BLaER1 treated with 17β-estradiol and CSF1 and Interleukin-3, amounts not matched to agents 10 nM and 100 nM (cell line): ENCODE measurements around the gene AGAP1.

Experiments
- H3K27ac ChIP-seq, 11 experiments: shearing (Covaris generic); formaldehyde crosslinking; 2 replicates each; pipeline ENCODE4 v1.8.1; 2022
- H3K27me3 ChIP-seq, 11 experiments: shearing (Covaris generic); formaldehyde crosslinking; 2 replicates each; pipeline ENCODE4 v1.8.1; 2022
- H3K36me3 ChIP-seq, 11 experiments: shearing (Covaris generic); formaldehyde crosslinking; 2 replicates each; pipeline ENCODE4 v1.8.1; 2022
- H3K4me1 ChIP-seq, 10 experiments: shearing (Covaris generic); formaldehyde crosslinking; 2 replicates each; pipeline ENCODE4 v1.8.1; 2022
- H3K4me2 ChIP-seq, 11 experiments: shearing (Covaris generic); formaldehyde crosslinking; 2 replicates each; pipeline ENCODE4 v1.8.1; 2022
- H3K4me3 ChIP-seq, 10 experiments: shearing (Covaris generic); formaldehyde crosslinking; 2 replicates each; pipeline ENCODE4 v1.8.1; 2022
- H3K9ac ChIP-seq, 11 experiments: shearing (Covaris generic); formaldehyde crosslinking; 2 replicates each; pipeline ENCODE4 v1.8.1; 2022
- H3K9me3 ChIP-seq, 11 experiments: shearing (Covaris generic); formaldehyde crosslinking; replicated peaks in 1 of 11; 2 replicates each; pipeline ENCODE4 v1.8.1; 2022
- H4K20me1 ChIP-seq, 11 experiments: shearing (Covaris generic); formaldehyde crosslinking; 2 replicates each; pipeline ENCODE4 v1.8.1; 2022
- Cebpa-rat ChIP-seq, 11 experiments: shearing (Covaris generic); IDR thresholded peaks; 2 replicates each; pipeline ENCODE4 v1.8.1; 2022

Gene AGAP1

GRCh38 chr2:235920216-235920865, 426.5 kb downstream of the AGAP1 start:
- H3K27ac ChIP-seq = no peak overlapping the region
- H4K20me1 ChIP-seq = no peaks in the 10 kb centered on the region
- TF ChIP-seq Cebpa-rat (IDR thresholded peaks at IDR 0.05) = no peak
- no peak overlapping the region for H3K4me3 ChIP-seq
- no peaks in the 10 kb centered on the region for H3K27me3 ChIP-seq
- H3K9me3 ChIP-seq = peaks cover 5 to 12% (median 9%) of the 10 kb centered on the region in 11 experiments; a peak in 14 of 22 replicates
- H3K36me3 ChIP-seq = peaks cover 0 to 72% (median 45%) of the 10 kb centered on the region in 11 experiments; a peak in 17 of 22 replicates
- H3K4me1 ChIP-seq = peaks cover 0 to 1% (median under 1%) of the 10 kb centered on the region in 10 experiments; a peak in 12 of 20 replicates
- H3K4me2 ChIP-seq = no peak overlapping the region
- H3K9ac ChIP-seq = no peak overlapping the region

- peaks cover 0 to 62% (median 32%) of the 10 kb centered on the region in 11 experiments; a peak in 17 of 22 replicates for H3K36me3 ChIP-seq
- H3K4me3 ChIP-seq = no peak overlapping the region
- no peak overlapping the region for H3K4me2 ChIP-seq
- H4K20me1 ChIP-seq = no peaks in the 10 kb centered on the region
- H3K9ac ChIP-seq = no peak overlapping the region
- H3K27ac ChIP-seq = no peak overlapping the region
- H3K27me3 ChIP-seq = no peaks in the 10 kb centered on the region
- TF ChIP-seq Cebpa-rat (IDR thresholded peaks at IDR 0.05) = no peak
- 0 out of 22 replicates have a peak, but pooled peaks cover 0 to 1% (median 0%) of the 10 kb centered on the region in 11 experiments for H3K9me3 ChIP-seq
- no peaks in the 10 kb centered on the region for H3K4me1 ChIP-seq
Observed at GRCh38 chr2:235921508-235922191, 427.8 kb downstream of the AGAP1 start.

GRCh38 chr2:235922839-235923238, 429.0 kb downstream of the AGAP1 start:
- no peak for TF ChIP-seq Cebpa-rat (IDR thresholded peaks at IDR 0.05)
- H3K27ac ChIP-seq = no peak overlapping the region
- no peak overlapping the region for H3K4me3 ChIP-seq
- H3K4me1 ChIP-seq = no peaks in the 10 kb centered on the region
- no peak overlapping the region for H3K4me2 ChIP-seq
- H3K9ac ChIP-seq = no peak overlapping the region
- H3K9me3 ChIP-seq = no peaks in the 10 kb centered on the region
- no peaks in the 10 kb centered on the region for H4K20me1 ChIP-seq
- no peaks in the 10 kb centered on the region for H3K27me3 ChIP-seq
- H3K36me3 ChIP-seq = peaks cover 0 to 63% (median 31%) of the 10 kb centered on the region in 11 experiments; a peak in 18 of 22 replicates

GRCh38 chr2:235923859-235924674, 430.2 kb downstream of the AGAP1 start:
- Histone ChIP-seq H3K36me3 (peaks cover 0 to 67% (median 33%) of the 10 kb centered on the region in 11 experiments; a peak in 18 of 22 replicates), H3K4me3 (no peak overlapping the region), H3K9me3 (no peaks in the 10 kb centered on the region), H3K9ac (no peak overlapping the region), H3K4me2 (no peak overlapping the region), H3K27me3 (no peaks in the 10 kb centered on the region), H4K20me1 (no peaks in the 10 kb centered on the region; a peak in 1 of 22 replicates), H3K4me1 (no peaks in the 10 kb centered on the region), H3K27ac (no peak overlapping the region)
- no peak for TF ChIP-seq Cebpa-rat (IDR thresholded peaks at IDR 0.05)

- Histone ChIP-seq H3K4me1 (no peaks in the 10 kb centered on the region), H3K27ac (no peak overlapping the region), H3K36me3 (peaks cover 0 to 65% (median 27%) of the 10 kb centered on the region in 11 experiments; a peak in 18 of 22 replicates), H3K4me3 (no peak overlapping the region), H4K20me1 (no peaks in the 10 kb centered on the region; a peak in 1 of 22 replicates), H3K9me3 (no peaks in the 10 kb centered on the region), H3K4me2 (no peak overlapping the region), H3K9ac (no peak overlapping the region), H3K27me3 (no peaks in the 10 kb centered on the region)
- no peak for TF ChIP-seq Cebpa-rat (IDR thresholded peaks at IDR 0.05)
Observed at GRCh38 chr2:235924675-235925063, 430.8 kb downstream of the AGAP1 start.

- no peak overlapping the region for H3K4me3 ChIP-seq
- H3K36me3 ChIP-seq = peaks cover under 1 to 64% (median 24%) of the 10 kb centered on the region in 11 experiments; a peak in 17 of 22 replicates
- H3K9ac ChIP-seq = no peak overlapping the region
- H3K27me3 ChIP-seq = no peaks in the 10 kb centered on the region
- H3K4me2 ChIP-seq = no peak overlapping the region
- TF ChIP-seq Cebpa-rat (IDR thresholded peaks at IDR 0.05) = no peak
- H3K27ac ChIP-seq = no peak overlapping the region
- no peaks in the 10 kb centered on the region for H3K4me1 ChIP-seq
- no peaks in the 10 kb centered on the region for H3K9me3 ChIP-seq
- no peaks in the 10 kb centered on the region; a peak in 1 of 22 replicates for H4K20me1 ChIP-seq
Observed at GRCh38 chr2:235925250-235925919, 431.5 kb downstream of the AGAP1 start.

- H3K4me1 ChIP-seq = no peaks in the 10 kb centered on the region
- no peak overlapping the region for H3K9ac ChIP-seq
- no peaks in the 10 kb centered on the region for H3K9me3 ChIP-seq
- H3K4me3 ChIP-seq = no peak overlapping the region
- no peaks in the 10 kb centered on the region for H3K27me3 ChIP-seq
- no peak overlapping the region for H3K27ac ChIP-seq
- peaks cover 0 to 4% (median 0%) of the 10 kb centered on the region in 11 experiments; a peak in 1 of 22 replicates for H4K20me1 ChIP-seq
- no peak overlapping the region for H3K4me2 ChIP-seq
- H3K36me3 ChIP-seq = peaks cover 4 to 65% (median 30%) of the 10 kb centered on the region in 11 experiments; a peak in 18 of 22 replicates
- TF ChIP-seq Cebpa-rat (IDR thresholded peaks at IDR 0.05) = no peak
Observed at GRCh38 chr2:235926229-235926628, 432.4 kb downstream of the AGAP1 start.

- no peaks in the 10 kb centered on the region for H3K27me3 ChIP-seq
- peaks cover 12 to 78% (median 55%) of the 10 kb centered on the region in 11 experiments; a peak in 21 of 22 replicates for H3K36me3 ChIP-seq
- H3K4me1 ChIP-seq = no peaks in the 10 kb centered on the region
- H3K9me3 ChIP-seq = no peaks in the 10 kb centered on the region
- H3K4me2 ChIP-seq = no peak overlapping the region
- no peak overlapping the region for H3K27ac ChIP-seq
- peaks cover 0 to 4% (median 0%) of the 10 kb centered on the region in 11 experiments; a peak in 1 of 22 replicates for H4K20me1 ChIP-seq
- H3K4me3 ChIP-seq = no peak overlapping the region
- no peak for TF ChIP-seq Cebpa-rat (IDR thresholded peaks at IDR 0.05)
- H3K9ac ChIP-seq = no peak overlapping the region
Observed at GRCh38 chr2:235928751-235929370, 435.0 kb downstream of the AGAP1 start.
